Measurements from ENCODE around the gene SAFB.

- no peak for TF ChIP-seq CTCF (IDR thresholded peaks at IDR 0.05; ENCODE audit: poor library complexity)
- TF ChIP-seq EZH2phosphoT487 (IDR thresholded peaks at IDR 0.05; ENCODE audit: low read depth, severe bottlenecking, unreplicated experiment), result no peak
Observed at GRCh38 chr19:5655412-5655811, 32.5 kb downstream of the SAFB start.
